ENCODE measurements around the gene CBY1. TPM values are rescaled to one million over a fixed set of nuclear protein-coding genes. Genes with fewer than 3 reads are reported as not detected.

CBY1 gene
- total and polyA plus RNA-seq, 10 of the 15 experiments (the other 5 are each of a cell fraction or from before 2014, with no cell fraction given) = 7.3 to 18.6 (median 11.9) TPM

DNA sequence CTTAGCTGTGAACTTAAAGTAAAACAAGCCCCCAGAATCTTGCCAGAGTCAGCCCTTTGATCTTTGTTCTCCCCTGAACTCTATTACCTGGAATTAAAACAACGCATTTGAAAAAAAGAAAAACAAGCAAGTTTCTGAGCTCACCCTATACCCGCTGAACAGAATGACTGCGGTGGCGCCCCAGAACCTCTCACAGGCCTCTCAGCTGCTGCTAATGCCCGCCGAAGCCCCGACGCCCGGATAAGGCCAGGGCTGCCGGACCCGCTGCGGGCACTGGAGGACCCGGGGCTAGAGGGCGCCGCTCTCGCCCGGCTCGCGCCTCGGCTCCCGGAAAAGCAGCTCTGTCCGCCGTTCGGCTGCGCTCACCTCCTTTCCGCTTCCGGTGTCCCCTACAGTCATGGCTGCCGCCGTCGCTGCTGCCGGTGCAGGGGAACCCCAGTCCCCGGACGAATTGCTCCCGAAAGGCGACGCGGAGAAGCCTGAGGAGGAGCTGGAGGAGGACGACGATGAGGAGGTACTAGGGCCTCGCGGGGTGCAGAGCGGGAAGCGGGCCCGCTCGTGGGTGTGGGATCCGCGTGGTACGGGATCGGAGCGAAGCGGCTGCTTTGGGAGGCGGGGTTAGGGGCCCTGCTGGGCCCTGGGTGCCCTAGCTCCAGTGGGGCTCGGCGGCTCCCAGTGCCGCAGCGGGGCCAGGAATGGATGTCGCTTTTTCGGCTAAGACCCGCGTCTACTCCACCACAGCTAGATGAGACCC, 25.3 kb downstream of the CBY1 start, which contains the start of gene TOMM22 (continued):
- TF ChIP-seq, protein P1, sequence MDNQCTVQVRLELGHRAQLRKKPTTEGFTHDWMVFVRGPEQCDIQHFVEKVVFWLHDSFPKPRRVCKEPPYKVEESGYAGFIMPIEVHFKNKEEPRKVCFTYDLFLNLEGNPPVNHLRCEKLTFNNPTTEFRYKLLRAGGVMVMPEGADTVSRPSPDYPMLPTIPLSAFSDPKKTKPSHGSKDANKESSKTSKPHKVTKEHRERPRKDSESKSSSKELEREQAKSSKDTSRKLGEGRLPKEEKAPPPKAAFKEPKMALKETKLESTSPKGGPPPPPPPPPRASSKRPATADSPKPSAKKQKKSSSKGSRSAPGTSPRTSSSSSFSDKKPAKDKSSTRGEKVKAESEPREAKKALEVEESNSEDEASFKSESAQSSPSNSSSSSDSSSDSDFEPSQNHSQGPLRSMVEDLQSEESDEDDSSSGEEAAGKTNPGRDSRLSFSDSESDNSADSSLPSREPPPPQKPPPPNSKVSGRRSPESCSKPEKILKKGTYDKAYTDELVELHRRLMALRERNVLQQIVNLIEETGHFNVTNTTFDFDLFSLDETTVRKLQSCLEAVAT (IDR thresholded peaks at IDR 0.05) = no peak
- peak; percentile 68; the same call in 1 of the 2 replicates for TF ChIP-seq CBFB (IDR thresholded peaks at IDR 0.05; ENCODE audit: low read depth)
- TF ChIP-seq SMC3 (IDR thresholded peaks at IDR 0.05; ENCODE audit: borderline replicate concordance, low read length) = peak; percentile 59; the same call in 1 of the 2 replicates
- no peak for TF ChIP-seq RAD51 (IDR thresholded peaks at IDR 0.05)
- TF ChIP-seq EED (IDR thresholded peaks at IDR 0.05; ENCODE audit: low read depth) = no peak; the same call in 1 of the 2 replicates
- TF ChIP-seq CREB1 (IDR thresholded peaks at IDR 0.05; ENCODE audit: low read depth) = peak; percentile 66; the same call in 1 of the 2 replicates
- no peak for TF ChIP-seq EZH2 (IDR thresholded peaks at IDR 0.05; ENCODE audit: borderline replicate concordance, control insufficient read depth, low read depth, low read length)
- TF ChIP-seq JUNB (IDR thresholded peaks at IDR 0.05) = no peak
- TF ChIP-seq KDM1A (IDR thresholded peaks at IDR 0.05; ENCODE audit: borderline replicate concordance) = no peak
- TF ChIP-seq WRNIP1 (IDR thresholded peaks at IDR 0.05; ENCODE audit: borderline replicate concordance, low read depth, low read length) = no peak
- TF ChIP-seq ZZZ3 (IDR thresholded peaks at IDR 0.05; ENCODE audit: control insufficient read depth, insufficient read length, low read depth) = no peak
- peak; percentile 87; the same call in 1 of the 2 replicates for TF ChIP-seq RBBP5 (conservative IDR thresholded peaks at IDR 0.05)
- no peak for TF ChIP-seq SUZ12 (IDR thresholded peaks at IDR 0.05; ENCODE audit: unreplicated experiment)
- peak; percentile 99 for TF ChIP-seq YY1 (IDR thresholded peaks at IDR 0.05; ENCODE audit: low read depth, low read length)
- TF ChIP-seq BACH1 (IDR thresholded peaks at IDR 0.05; ENCODE audit: borderline replicate concordance) = peak; percentile 46; the same call in 1 of the 2 replicates
- peak; percentile 71 for TF ChIP-seq GATAD2B (conservative IDR thresholded peaks at IDR 0.05; ENCODE audit: low read depth)
- TF ChIP-seq TARDBP (IDR thresholded peaks at IDR 0.05; ENCODE audit: borderline replicate concordance) = peak; percentile 62
- TF ChIP-seq ASH2L (IDR thresholded peaks at IDR 0.05; ENCODE audit: borderline replicate concordance, low read depth) = peak; percentile 84; the same call in 1 of the 2 replicates
- TF ChIP-seq MEF2B (IDR thresholded peaks at IDR 0.05; ENCODE audit: partially characterized antibody, poor library complexity, severe bottlenecking) = no peak
- TF ChIP-seq, protein P2, sequence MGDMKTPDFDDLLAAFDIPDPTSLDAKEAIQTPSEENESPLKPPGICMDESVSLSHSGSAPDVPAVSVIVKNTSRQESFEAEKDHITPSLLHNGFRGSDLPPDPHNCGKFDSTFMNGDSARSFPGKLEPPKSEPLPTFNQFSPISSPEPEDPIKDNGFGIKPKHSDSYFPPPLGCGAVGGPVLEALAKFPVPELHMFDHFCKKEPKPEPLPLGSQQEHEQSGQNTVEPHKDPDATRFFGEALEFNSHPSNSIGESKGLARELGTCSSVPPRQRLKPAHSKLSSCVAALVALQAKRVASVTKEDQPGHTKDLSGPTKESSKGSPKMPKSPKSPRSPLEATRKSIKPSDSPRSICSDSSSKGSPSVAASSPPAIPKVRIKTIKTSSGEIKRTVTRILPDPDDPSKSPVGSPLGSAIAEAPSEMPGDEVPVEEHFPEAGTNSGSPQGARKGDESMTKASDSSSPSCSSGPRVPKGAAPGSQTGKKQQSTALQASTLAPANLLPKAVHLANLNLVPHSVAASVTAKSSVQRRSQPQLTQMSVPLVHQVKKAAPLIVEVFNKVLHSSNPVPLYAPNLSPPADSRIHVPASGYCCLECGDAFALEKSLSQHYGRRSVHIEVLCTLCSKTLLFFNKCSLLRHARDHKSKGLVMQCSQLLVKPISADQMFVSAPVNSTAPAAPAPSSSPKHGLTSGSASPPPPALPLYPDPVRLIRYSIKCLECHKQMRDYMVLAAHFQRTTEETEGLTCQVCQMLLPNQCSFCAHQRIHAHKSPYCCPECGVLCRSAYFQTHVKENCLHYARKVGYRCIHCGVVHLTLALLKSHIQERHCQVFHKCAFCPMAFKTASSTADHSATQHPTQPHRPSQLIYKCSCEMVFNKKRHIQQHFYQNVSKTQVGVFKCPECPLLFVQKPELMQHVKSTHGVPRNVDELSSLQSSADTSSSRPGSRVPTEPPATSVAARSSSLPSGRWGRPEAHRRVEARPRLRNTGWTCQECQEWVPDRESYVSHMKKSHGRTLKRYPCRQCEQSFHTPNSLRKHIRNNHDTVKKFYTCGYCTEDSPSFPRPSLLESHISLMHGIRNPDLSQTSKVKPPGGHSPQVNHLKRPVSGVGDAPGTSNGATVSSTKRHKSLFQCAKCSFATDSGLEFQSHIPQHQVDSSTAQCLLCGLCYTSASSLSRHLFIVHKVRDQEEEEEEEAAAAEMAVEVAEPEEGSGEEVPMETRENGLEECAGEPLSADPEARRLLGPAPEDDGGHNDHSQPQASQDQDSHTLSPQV (IDR thresholded peaks at IDR 0.05) = peak; percentile 89
- peak; percentile 89 for TF ChIP-seq MYC (IDR thresholded peaks at IDR 0.05; ENCODE audit: insufficient read depth, insufficient read length, insufficient replicate concordance, low read length, severe bottlenecking)
- peak; percentile 60; the same call in 1 of the 2 replicates for TF ChIP-seq DPF2 (IDR thresholded peaks at IDR 0.05)
- peak; percentile 78 for TF ChIP-seq CREM (IDR thresholded peaks at IDR 0.05; ENCODE audit: low read depth)
- TF ChIP-seq NFYB (IDR thresholded peaks at IDR 0.05; ENCODE audit: insufficient read depth, low read depth, low read length) = no peak
- peak; percentile 79; the same call in 1 of the 2 replicates for TF ChIP-seq POLR2AphosphoS2 (IDR thresholded peaks at IDR 0.05; ENCODE audit: low read depth, low read length)
- peak in 1 of 2 experiments; percentile 91; a peak in 2 of 3 replicates for TF ChIP-seq EGR1 (IDR thresholded peaks at IDR 0.05; ENCODE audit: borderline replicate concordance in 1 of 2, low read depth in 2 of 2, low read length in 2 of 2)
- TF ChIP-seq TCF12 (IDR thresholded peaks at IDR 0.05; ENCODE audit: low read depth, low read length) = peak; percentile 40; the same call in 1 of the 2 replicates
